K562 treated with DMSO at 1 percent for 12 hours (cell line): ENCODE results near the gene SALL2. TPM values are rescaled to one million over a fixed set of nuclear protein-coding genes. Genes with fewer than 3 reads are reported as not detected.

Experiments
- total RNA-seq: library from RNA; unstranded; fragments of 300-600 nt; gene quantifications from 2 replicates; pipeline ENCODE4 v1.2.3, GENCODE V29; 2022; ENCODE audit not compliant: insufficient read depth

SALL2 gene
- 12.9 and 25.5 TPM in 2 replicates for total RNA-seq

DNA sequence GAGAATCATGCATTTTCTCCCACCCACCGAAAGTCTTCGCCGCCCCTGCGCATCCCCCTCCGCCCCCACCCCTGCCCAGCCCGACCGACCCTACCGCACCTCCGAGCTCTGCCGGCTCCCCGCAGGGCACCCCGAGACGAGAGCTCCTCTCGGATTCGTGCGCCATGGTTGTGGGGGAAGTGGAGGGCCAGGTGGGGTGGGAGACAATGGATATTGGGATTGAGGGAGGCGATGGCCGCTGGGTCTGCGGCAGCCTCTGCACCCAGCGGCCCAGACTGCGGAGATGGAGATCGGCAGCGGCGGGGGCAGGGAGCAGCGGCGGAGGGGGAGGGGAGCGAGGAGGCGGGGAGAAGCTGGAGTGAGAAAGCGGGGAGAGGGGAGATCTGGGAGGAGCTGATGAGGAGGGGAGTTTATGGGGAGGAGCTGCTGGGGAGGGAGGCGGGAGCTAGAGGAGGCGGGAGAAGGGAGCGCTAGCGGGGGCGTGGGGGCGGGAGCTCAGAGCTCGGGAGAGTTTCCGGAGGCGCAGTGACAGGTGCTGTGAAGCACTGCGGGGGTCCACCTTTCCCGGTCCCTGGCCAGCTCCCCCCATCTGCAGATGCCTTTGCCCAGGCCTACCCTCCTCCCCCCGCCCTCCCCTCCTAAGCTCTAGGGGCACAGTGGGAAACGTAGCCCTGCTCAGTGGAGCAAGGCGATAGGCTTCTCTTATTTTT, at the start of gene SALL2:
SALL2 (minus strand) TSS at position 385 of the 710 bp plus-strand sequence; CDS start at position 166, 219 bp downstream.

GRCh38 chr14:21510735-21511657, 15.2 kb downstream of the SALL2 start, which contains the start of gene METTL3:
METTL3 (minus strand) TSS chr14:21511340; CDS start chr14:21511223, 117 bp downstream.

DNA sequence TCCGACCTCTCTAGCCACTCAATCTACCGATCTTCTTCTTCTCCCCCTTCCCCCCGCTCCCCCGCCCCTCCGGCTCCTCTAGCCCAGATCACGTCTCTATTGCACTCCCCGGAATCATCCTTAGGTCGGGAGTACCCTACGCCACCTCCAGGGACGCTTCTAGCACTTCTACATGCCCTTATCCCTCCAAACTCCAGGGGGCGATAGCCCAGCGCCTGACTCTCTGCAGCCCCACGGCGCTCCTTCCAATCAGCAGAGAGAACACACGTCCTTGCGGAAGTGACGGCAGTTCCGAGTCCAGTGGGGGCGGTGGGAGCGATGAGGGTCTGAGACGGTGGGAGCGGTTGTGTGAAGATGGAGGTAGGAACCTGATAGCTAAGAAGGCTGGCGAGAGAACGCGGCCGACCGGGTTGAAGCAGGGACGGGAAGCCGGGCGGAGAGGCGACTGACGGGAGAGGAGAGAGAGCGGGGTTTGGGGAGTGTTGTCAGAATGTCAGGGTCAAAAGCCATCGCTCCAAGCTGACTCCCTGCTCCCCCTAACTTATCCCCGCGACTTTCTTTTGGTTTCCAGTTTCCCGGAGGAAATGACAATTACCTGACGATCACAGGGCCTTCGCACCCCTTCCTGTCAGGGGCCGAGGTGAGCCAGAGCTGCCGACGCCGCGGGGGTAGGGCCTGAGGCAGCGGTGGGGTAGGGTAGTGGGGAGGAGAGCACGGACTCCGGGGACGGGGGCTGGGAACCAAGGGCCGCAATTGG, 49.0 kb downstream of the SALL2 start, which contains the start of the genes RAB2B and TOX4:
RAB2B (minus strand) TSS at position 35 of the 757 bp plus-strand sequence. CDS start 87 bp downstream, outside the sequence.
TOX4 (plus strand) TSS at position 271 of the 757 bp plus-strand sequence; CDS start at position 355, 84 bp downstream.

Other genes with a start within 250 kb of the SALL2 start
- 2.9 TPM in 1 of 2 replicates, not detected in the other for gene RPGRIP1, start 246.3 kb downstream of the SALL2 start, total RNA-seq
- 28.0 and 54.3 TPM in 2 replicates for gene SUPT16H, start 142.3 kb downstream of the SALL2 start, total RNA-seq
- gene CHD8, start 70.2 kb downstream of the SALL2 start, total RNA-seq: 23.1 and 42.0 TPM in 2 replicates
- 6.7 and 9.0 TPM in 2 replicates for gene RAB2B, start 49.4 kb downstream of the SALL2 start, total RNA-seq
- gene TOX4, start 49.2 kb downstream of the SALL2 start, total RNA-seq: 16.1 and 26.9 TPM in 2 replicates
- 23.2 and 48.5 TPM in 2 replicates for gene METTL3, start 15.0 kb downstream of the SALL2 start, total RNA-seq
- not detected in 2 replicates for gene OR10G3, start 53.7 kb upstream of the SALL2 start, total RNA-seq
- not detected in 2 replicates for gene OR10G2, start 108.6 kb upstream of the SALL2 start, total RNA-seq
- gene OR4E2, start 127.5 kb upstream of the SALL2 start, total RNA-seq: not detected in 2 replicates
- not detected in 2 replicates for gene OR4E1, start 147.5 kb upstream of the SALL2 start, total RNA-seq